Skin of body (tissue), 2 donors: ENCODE measurements around the gene USP30. TPM values are rescaled to one million over a fixed set of nuclear protein-coding genes. Genes with fewer than 3 reads are reported as not detected.
A peak's percentile ranks its signal among the peaks of the same experiment; 100 is the strongest.
"Not testable (repeated sequence)": the region's sequence is repeated elsewhere in the genome, so short reads cannot be mapped to it uniquely, and the experiment has no call there.

Experiments
- DNase-seq: peaks from one replicate; lab custom pipeline; 2025; lab: John Stamatoyannopoulos, UW
- total RNA-seq: library from RNA; depleted of rRNA; stranded (reverse); fragments of >200 nt; gene quantifications from one replicate; pipeline ENCODE4 v1.2.3, GENCODE V29; 2014

The USP30 gene
- total RNA-seq, 1 donor from 2014 or later, result 14.9 TPM

DNA sequence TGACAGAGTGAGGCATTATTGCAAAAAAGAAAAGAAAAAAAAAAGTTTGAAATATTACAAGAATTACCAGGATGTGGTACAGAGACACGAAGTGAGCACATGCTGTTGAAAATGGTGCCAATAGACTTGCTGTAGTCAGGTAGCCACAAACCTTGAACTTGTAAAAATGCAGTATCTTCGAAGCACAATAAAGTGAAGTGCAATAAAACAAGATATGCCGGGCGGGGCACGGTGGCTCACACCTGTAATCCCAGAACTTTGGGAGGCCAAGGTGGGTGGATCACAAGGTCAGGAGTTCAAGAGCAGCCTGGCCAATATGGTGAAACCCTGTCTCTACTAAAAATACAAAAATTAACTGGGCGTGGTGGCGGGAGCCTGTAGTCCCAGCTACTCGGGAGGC lies 2.6 kb upstream of the USP30 start:
- not testable (repeated sequence) for DNase-seq

DNA sequence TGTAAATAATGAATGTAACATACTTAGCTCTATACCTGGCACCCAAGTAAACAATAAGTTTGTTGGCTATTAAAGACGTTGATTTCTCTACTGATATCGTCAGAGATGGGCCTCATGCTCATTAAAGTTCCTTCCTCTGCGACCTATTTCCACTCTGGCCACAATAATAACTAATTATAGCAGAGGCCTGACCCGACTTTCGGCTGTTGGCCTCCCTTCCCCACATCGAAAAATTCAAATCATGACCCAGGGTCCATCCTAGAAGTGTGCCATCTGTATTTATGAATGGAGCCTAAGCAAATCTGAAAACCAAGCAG lies 321 bp upstream of the USP30 start:
- no peak for DNase-seq

DNA sequence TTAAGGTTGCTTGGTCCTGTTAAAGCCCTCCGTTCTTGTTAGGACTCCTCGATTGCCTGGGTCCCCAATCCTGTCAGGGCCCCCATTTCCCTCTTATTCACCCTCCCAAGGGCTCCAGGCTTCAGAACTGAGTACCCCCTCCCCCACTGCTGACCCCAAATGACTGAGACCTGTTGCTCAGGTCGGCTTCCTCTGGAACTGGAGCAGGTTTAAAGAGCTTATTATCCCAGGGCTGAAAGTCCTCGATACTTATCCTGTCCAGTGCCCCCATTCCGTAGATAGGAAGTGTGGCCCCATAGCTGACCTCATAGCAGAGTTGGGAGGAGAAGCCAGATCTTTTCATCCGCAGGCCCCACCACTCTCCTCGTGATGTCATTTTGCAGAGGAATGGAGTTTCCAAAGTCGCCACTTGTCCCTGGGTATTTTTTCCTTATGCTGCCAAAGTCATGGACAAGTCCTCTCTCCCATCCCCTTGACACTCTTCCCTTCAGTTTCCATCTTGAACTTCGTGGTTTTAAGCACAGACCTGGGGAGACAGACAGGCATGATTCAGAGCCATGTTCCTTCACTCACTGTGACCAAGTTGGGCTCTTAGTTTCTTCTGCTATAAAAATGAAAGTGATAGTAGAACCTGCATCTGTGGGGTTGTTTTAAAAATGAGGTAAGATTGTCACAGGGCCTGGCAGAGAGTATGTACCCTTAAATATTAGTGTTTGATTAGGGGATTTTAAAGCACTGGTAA lies 1.2 kb downstream of the USP30 start:
- DNase-seq, result no peak

DNA sequence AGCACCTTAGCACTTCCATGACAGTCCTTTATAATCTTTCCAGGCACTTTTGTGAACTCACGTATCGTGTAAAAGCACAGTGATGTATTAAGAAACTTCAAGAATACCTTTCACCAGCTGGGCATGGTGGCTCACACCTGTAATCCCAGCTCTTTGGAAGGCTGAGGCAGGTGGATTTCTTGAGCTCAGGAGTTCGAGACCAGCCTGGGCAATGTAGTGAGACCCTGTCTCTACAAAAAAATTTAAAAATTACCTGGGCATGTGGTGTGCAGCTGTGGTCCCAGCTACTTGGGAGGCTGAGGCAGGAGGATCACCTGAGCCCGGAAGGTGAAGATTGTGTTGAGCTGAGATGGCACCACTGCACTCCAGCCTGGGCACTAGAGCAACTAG lies 1.7 kb downstream of the USP30 start:
- DNase-seq, result not testable (repeated sequence)

DNA sequence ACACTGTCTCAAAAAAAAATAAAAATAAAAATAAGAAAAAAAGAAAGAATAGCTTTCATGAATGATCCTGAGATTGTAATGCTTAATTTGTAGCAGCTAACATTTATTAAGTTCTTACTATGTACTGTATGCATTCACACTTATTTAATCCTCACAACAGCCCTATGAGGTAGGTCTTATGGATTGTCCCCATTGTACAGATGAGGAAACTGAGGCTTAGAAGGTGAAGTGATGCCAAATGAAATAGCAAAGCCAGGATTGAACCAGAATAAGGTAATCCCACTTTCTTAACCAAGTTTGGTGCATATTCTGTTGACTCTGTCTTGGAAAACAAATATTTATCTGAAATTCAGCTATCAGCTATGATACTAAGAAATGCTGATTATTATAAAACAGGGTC lies 2.1 kb downstream of the USP30 start:
- no peak for DNase-seq

DNA sequence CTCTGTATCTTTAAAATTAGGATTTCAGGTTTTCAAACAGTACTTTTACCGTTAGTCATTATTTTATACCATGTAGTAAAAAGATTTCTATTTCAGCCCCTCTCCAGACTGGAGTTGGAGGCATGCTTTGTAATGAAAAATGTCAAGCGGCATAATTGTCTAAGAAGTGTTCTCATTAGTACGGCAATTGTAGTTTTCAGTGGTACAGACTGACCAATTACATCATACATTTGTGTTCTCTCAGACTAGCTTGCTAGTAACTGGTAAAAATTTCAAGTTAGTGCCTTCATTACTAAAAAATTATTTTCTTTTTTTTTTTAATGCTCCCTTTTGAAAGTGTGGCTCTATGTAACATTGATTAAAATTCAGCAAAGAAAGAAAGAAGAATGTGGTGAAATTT lies 4.5 kb downstream of the USP30 start:
- no peak for DNase-seq

DNA sequence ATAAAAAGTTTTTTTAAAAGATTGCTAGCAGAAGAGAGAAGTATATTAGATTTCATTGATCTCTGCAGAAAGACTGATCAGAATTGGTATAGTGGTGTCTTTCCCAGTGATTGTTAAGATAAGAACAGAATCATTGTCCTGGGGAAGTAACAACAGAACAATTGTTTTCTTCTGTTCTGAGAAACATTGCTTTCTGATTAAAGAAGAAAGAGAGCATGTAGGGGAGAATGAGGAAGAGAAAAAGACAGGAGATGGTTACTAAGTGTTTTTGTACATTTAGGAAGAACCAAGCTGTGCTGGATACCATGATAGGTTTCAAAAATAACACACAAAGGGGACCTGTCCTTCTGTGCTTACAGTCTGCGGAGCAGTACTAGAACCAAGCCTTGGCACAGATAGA lies 5.0 kb downstream of the USP30 start:
- DNase-seq, result no peak

DNA sequence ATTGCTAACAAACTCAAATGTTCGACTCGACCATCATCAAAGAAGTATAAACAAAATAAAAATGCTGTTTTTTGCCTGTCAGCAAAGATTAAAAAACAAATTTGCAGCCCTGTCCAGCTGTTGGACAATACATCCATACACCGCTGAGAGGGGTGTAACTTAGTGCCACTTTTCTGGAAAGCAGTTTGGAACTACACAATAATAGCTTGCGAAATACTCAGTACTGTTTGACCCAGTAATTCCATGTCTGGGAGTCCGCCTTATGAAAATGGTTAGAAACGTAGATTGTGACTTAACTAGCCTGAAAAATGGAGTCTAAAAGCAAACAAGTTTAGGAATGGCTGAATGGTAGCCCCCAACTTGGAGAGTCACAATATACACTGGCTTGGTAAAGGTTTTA lies 6.4 kb downstream of the USP30 start:
- no peak for DNase-seq

DNA sequence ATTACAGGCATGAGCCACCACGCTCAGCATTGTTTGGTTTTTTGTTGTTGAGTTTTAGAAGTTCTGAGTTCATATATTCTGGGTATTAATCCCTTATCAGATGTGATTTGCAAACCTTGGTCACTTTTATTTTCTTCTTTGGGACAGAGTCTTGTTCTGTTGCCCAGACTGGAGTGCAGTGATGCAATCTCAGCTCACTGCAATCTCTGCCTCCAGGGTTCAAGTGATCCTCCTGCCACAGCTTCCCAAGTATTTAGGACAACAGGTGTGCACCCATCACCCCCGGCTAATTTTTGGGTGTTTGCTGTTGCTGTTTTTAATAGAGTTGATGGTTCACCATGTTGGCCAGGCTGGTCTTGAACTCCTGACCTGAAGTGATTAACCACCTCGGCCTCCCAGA lies 11.8 kb downstream of the USP30 start:
- no peak for DNase-seq

DNA sequence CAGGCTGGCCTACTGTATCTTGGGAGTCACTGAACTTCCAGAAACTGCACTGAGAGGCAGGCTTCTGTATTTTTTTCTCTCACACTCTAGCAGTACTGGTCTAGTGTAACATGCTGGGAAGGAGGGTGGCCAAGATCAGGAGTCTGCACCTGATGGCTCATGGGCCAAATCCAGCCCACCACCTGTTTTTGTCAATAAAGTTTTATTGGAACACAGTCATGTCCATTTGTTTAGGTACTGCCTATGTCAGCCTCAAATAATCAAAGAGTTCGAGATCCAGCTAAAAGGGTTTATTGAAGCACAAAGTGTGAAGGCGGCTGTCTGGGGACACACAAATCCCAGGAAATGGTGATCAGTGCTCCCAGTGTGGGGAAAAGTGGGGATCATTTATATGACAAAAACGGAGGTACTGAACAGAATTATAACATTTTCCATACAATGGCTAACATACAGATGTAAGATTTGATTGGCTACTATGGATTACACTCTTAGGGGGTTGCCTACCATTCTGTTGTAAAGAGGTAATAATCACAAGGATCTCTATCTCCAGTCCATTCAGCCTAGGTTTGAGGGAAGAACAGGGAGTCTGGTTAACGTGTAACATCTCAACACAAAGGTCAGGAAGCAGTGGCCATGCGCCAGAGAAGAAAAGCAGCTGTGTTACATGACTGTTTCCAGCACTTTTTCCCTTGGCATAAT lies 12.9 kb downstream of the USP30 start:
- DNase-seq, result no peak

DNA sequence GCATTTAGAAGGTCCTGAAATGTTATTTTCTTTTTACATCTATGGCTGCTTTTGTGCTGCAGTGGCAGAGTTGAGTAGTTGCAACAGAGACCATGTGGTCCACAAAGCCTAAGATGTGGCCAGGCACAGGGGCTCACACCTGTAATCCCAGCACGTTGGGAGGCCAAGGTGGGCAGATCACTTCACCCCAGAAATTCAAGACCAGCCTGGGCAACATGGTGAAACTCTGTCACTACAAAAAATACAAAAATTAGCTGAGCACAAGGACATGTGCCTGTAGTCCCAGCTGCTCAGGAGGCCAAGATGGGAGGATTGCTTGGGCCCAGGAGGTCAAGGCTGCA lies 13.4 kb downstream of the USP30 start:
- no peak for DNase-seq

DNA sequence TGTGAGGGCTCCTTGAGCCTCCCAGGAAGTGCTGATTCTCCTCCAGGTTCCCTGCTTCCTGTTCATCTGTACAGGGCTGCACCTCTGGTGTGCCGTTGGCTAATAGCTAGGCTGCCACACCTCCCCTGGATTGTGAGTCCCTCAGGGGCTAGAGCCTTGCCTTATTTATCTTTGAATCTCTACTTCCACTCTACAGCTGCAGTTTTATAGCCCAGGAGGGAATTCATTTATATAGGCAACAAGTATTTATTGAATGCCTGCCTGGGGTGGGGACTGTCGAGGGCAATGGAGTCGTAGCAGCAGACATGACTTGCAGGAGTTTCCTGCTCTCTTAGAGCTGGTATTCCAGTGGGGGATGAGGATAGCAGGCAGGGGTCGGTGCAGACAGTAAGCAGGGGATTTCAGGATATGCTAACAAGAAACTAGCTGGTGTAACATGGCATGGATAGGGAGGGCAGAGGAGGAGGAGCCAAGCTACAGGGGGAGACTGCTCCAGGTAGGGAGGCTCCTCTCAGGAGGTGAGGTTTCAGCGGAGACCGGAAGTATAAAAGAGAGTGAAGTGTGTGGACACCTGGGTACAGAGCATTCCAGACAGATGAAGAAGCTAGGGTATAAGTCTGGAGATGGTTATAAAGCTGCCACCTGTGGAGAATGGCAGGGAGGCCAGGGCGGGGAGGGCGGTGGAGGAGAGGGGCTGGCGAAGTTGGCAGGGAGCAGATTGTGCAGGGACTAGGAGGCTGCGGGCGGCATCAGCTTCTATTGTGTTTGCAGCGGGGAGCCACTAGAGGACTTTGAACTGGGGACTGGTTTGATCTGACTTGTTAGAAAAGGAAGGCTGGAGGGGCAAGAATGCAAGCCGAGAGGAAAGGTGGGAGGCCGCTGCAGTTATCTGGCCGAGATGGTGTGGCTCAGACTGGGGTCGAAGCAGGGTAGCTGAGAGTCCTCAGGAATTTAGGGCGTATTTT lies 17.2 kb downstream of the USP30 start:
- no peak for DNase-seq

DNA sequence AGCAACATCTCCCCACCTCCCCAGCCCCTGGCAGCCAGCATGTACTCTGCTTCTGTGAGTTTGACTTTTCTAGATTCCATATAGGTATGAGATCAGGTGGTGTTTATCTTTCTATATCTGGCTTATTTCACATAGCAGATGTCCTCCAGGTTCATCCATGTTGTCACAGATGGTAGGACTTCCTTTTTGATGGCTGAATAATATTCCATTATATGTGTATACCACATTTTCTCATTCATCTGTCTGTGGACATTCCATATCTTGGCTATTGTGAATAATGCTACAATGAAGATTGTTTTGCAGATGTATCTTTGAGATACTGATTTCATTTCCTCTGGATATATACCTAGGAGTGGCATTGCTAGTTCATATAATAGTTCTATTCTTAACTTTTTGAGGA lies 22.5 kb downstream of the USP30 start:
- DNase-seq, result no peak

DNA sequence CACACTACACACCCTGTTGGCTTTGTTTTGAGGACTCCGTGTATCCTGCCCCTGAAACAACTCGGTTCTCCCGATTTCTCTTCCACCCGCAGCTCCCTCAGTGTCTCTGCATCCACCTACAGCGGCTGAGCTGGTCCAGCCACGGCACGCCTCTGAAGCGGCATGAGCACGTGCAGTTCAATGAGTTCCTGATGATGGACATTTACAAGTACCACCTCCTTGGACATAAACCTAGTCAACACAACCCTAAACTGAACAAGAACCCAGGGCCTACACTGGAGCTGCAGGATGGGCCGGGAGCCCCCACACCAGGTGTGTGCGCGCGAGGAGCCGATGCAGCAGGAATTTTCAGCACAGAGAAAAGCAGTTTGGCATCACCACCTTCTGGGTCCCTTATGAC lies 30.4 kb downstream of the USP30 start:
- DNase-seq, result no peak

DNA sequence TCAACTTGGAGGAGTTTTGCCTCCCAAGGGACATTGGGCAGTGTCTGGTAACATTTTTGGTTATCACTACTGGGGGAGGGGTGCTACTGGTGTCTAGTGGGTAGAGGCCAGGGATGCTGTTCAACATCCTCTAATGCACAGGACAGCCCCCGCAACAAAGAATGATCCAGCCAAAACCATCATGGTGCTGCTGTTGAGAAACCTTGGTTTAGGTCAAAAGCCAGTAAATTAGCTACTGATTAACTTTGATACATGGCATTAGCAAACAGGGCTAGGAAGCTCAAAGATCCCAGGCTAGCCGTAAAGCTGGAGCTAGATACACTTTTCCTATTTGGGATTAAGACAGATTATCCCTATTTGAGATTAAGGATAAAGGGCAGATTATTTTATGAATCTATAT lies 32.0 kb downstream of the USP30 start:
- DNase-seq, result no peak

DNA sequence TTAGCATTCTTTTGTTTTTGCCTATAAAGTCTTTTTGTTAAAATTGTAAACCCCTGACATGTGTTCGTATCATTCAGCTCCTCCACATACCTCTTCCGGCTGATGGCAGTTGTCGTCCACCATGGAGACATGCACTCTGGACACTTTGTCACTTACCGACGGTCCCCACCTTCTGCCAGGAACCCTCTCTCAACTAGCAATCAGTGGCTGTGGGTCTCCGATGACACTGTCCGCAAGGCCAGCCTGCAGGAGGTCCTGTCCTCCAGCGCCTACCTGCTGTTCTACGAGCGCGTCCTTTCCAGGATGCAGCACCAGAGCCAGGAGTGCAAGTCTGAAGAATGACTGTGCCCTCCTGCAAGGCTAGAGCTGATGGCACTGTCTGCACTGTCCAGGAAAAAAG lies 33.2 kb downstream of the USP30 start:
- DNase-seq, result no peak

DNA sequence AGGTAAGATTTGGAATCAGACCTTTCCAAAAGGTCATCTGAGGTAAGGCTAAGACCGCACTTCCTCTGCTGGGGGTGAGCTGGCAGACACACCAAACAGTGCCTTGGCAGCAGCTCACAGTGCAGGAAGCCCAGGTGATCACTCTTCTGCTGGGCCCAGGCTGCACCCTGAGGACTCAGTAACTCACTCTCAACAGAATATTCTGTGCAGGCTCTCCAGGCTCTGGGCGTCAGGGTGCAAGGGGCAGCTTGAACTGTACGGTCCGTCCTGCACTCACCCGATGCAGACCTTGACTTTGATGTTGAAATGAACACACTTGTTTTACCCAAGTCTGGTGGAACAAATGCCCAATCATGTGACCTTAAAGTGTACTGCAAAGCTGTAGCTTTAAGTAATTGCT lies 34.9 kb downstream of the USP30 start:
- DNase-seq, result no peak

DNA sequence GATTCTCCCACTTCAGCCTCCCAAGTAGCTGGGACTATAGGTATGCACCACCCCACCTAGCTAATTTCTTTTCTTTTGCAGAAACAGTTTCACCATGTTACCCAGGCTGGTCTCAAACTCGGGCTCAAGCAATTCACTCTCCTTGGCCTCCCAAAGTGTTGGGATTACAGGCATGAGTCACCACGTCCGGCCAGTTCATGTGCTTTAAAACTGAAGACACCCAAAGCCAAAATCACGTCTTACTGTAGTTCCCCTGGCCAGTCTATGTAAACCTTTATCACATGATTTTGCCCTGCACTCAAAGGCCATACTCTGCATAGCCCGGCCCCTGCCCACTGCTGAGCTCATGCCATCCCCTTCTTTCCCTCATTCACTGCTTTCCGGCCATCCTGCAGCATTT lies 36.4 kb downstream of the USP30 start:
- DNase-seq, result no peak

DNA sequence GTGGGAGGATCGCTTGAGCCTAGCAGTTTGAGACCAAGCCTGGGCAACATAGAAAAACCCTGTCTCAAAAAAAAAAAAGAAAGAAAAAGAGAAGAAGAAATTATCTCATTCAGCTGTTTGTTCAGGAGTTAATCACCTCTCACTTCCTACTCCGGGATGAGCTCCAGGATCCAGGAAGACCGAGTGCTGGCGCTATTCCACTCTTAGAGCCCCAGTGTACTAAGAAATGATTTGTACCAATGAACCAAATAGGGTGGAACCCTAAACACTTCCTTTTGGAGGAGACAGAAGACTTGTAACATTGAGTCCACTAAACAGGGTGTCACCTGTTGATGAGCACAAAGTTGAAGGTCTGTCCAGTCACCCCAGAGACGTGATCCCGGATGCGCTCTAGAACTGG lies 37.3 kb downstream of the USP30 start:
- no peak for DNase-seq

DNA sequence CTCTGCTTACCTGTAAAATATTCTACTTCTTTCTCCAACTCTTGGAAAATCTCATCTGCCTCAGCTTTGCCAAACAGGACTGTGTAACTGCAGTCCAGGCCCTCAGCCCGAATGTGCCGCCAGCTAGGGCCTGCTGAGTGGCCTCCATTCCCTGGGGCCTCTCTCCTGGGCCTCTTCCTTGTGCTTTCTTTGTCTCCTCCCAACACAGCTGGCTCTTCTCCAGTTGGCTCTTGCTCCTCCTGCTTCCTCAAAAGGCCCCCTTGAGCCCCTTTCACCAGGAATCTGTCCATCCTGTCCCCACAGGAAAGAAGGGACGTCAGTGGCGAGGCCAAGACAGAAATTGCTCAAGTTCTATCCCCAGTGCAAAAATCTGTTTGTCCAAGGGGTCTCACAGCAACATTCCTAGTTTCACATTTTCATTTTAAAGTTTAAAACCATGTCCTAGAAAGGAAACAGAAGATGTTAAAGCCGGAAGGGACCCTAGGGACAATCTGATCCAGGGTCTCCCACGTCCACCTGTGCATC lies 40.2 kb downstream of the USP30 start:
- DNase-seq, result no peak

DNA sequence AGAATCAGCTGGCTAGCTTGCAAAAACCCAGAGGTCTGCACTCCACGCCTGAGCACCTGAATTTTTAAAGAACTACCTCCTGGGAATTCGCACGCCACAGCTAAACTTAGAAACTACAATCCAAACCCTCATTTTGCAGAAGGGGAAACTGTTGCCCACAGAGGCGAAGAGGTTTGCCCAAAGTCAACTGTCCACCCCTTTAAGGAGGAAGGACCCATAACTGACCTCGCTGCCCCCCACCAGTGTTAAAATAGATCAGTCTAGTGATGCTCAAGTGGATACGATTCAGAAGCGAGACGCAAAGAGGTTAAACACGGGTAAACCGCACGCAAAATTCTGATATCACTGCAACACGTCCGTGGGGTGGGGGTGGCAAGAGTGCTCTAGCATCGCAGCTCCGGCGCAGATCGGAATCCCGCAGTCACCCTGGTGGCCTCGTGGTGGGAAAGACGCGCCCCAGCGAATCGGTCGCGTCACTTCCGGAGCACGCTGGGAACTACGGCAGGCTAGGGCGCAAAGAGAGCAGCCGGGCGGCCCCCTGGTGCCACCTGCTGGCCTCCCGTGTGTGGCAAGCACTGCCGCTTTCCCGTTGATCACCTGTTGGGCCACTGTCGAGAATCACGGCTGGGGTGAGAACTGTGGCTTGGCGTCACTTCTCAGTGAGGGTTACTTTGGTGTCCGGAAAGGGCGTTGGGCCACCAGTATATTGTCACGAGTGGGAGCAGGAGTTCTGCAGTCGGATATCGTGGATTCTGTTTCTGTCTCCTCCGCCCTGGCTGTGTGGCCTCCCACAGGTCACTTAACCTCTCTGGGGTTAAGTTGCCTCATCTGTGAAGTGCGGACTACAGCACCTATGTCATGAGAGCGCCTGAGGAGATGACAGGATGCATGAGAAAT lies 40.9 kb downstream of the USP30 start, which contains the start of gene ALKBH2:
Gene ALKBH2 (minus strand): TSS at position 451 of the 897 bp plus-strand sequence. CDS start 686 bp downstream, outside the sequence.
- DNase-seq, result peak; percentile 91
